Ishikawa (cell line): ENCODE measurements around the gene HECTD2.

Source experiments
- FOXM1 ChIP-seq: IDR thresholded peaks from 2 replicates; pipeline ENCODE4 v1.6.1; 2012; ENCODE audit warnings: low read depth, borderline replicate concordance
- YY1 ChIP-seq: IDR thresholded peaks from 2 replicates; pipeline ENCODE4 v1.6.1; 2012; ENCODE audit warnings: low read depth
- TF ChIP-seq, protein P1 (sequence below): IDR thresholded peaks from 2 replicates; pipeline ENCODE4 v1.6.1; 2012
- TF ChIP-seq, protein P2 (sequence below): IDR thresholded peaks from 2 replicates; pipeline ENCODE4 v1.6.1; 2012; ENCODE audit warnings: low read depth, mild to moderate bottlenecking

DNA sequence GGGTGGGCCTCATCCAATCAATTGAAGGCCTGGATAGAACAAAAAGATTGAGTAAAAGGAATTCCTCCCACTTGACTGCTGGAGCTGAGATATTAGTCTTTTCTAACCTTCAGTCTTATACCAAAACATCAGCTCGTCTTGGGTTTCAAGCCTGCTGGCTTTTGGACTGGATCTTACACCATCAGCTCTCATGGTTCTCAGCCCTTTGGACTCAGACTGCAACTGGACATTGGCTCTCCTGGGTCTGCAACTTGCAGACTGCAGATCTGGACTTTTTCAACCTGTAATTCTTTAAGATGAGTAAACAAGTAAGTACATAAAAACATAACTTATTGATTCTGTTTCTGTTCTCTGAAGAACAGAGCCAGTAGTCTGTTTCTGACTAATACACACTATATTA, 149.0 kb downstream of the HECTD2 start:
- TF ChIP-seq, protein P1, sequence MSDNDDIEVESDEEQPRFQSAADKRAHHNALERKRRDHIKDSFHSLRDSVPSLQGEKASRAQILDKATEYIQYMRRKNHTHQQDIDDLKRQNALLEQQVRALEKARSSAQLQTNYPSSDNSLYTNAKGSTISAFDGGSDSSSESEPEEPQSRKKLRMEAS: no peak
- TF ChIP-seq YY1: no peak
- TF ChIP-seq FOXM1: no peak
- TF ChIP-seq, protein P2, sequence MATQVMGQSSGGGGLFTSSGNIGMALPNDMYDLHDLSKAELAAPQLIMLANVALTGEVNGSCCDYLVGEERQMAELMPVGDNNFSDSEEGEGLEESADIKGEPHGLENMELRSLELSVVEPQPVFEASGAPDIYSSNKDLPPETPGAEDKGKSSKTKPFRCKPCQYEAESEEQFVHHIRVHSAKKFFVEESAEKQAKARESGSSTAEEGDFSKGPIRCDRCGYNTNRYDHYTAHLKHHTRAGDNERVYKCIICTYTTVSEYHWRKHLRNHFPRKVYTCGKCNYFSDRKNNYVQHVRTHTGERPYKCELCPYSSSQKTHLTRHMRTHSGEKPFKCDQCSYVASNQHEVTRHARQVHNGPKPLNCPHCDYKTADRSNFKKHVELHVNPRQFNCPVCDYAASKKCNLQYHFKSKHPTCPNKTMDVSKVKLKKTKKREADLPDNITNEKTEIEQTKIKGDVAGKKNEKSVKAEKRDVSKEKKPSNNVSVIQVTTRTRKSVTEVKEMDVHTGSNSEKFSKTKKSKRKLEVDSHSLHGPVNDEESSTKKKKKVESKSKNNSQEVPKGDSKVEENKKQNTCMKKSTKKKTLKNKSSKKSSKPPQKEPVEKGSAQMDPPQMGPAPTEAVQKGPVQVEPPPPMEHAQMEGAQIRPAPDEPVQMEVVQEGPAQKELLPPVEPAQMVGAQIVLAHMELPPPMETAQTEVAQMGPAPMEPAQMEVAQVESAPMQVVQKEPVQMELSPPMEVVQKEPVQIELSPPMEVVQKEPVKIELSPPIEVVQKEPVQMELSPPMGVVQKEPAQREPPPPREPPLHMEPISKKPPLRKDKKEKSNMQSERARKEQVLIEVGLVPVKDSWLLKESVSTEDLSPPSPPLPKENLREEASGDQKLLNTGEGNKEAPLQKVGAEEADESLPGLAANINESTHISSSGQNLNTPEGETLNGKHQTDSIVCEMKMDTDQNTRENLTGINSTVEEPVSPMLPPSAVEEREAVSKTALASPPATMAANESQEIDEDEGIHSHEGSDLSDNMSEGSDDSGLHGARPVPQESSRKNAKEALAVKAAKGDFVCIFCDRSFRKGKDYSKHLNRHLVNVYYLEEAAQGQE: no peak
